ENCODE measurements around the gene PSAT1.
A peak's percentile ranks its signal among the peaks of the same experiment; 100 is the strongest.

Gene PSAT1

DNA sequence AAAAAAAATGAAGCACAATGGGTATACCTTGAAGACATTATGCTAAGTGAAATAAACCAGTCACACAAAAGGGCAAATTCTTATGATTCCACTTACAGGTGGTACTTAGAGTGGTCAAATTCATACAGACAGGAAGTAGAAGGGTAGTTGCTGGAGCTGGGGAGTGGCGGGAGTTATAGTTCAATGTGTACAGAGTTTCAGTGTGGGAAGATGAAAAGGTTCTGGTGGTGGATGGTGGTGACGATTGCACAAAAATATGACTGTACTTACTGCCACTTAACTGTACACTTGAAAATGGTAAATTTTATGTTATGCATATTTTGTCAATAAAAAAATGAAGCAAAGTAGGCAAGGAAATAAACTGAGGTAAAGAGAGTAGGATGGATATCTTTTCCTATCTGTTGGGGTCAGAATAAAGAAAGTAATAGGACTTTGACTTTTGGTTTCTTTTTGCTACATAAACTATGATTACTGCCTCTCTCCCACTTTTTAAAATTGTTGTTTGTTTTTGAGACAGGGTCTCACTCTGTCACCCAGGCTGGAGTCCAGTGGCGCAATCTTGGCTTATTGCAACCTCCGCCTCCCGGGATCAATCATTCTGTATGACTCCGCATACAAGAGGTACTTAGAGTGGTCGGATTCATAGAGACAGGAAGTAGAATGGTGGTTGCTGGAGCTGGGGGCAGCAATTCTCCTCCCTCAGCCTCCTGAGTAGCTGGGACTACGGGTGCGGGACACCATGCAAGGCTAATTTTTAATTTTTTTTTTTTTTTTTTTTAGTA is 4.0 kb upstream of the PSAT1 start:
- no peak for DNase-seq (ENCODE audit: low read depth in 2 of 2)

DNA sequence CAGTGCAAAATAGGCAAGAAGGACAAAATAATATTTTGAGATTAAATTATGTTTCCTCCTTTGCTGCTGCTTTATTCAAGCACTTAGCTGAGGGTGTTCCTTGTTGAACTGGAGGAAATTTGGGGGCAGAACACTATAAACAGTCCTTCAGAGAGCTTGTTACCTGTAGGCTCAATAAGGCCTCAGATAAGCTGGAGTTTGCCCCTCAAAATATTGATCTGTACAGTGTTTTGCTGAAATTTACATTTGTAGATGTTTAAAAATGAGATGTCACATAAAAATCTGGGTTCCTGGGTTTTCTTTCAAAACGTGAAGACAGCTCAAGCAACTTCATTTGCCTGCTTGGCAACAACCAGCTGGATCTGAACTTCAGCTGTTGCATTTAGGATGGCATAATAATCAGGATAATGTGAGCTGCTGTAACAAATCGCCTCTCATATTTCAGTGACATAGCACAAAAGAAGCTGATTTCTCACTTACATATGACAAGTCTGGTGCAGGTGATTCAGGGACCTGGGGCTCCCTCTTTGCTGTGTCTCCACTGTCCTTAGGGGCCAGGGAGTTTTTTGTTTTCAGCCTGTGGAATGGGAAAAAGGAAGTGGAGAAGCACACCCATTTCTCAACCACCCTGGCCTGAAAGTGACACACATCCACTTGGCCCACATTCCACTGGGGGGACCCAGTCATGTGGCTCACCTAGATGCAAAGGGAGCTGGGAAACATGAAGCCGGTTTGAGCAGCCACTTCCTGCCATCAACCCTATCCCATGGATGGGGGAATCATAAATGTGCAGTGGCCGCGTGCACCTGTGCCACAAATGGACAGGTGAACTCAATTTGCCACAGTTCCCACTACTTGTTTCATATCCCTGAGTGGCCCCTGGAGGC is 2.4 kb upstream of the PSAT1 start:
- DNase-seq (ENCODE audit: low read depth in 2 of 2): no peak

DNA sequence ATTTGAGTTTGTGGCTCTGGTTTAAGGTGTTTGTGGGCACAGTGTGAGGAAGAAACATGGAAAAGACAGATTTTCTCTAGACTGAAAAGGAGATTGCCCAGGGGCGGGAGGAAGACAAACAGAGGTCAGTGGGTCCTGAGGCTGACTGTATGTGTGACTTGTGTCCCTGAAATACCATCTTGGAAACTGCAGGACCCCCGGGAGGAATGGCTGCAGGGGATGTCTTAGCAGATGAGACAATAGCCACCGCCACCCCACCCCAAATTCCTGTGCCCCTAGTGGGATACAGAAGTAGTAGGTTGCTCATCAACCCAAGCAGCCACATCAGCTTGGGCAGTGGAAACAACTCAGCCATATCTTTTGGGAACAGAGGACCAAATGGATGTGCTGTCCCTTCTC is 1.7 kb upstream of the PSAT1 start:
- DNase-seq (ENCODE audit: low read depth in 2 of 2): no peak

DNA sequence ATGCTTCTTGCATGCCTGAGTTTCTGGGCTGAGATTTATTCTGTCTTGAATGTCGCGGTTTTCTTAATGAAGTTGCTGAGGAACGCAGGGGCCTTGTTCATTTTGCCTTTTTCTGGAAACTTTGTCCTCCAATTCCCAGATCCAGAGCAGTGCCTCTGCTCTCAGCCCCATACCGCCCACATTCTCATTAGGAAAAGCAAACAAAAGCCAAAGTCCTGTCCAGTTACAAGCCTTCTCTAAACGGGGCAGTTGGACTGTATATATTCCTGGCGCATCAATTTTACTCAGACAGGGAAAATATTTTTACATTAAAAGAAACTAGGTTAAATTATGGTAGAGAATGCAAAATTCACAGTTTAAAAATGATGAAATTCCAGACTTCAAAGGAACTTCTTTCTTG is 1.2 kb upstream of the PSAT1 start:
- no peak for DNase-seq (ENCODE audit: low read depth in 2 of 2)

DNA sequence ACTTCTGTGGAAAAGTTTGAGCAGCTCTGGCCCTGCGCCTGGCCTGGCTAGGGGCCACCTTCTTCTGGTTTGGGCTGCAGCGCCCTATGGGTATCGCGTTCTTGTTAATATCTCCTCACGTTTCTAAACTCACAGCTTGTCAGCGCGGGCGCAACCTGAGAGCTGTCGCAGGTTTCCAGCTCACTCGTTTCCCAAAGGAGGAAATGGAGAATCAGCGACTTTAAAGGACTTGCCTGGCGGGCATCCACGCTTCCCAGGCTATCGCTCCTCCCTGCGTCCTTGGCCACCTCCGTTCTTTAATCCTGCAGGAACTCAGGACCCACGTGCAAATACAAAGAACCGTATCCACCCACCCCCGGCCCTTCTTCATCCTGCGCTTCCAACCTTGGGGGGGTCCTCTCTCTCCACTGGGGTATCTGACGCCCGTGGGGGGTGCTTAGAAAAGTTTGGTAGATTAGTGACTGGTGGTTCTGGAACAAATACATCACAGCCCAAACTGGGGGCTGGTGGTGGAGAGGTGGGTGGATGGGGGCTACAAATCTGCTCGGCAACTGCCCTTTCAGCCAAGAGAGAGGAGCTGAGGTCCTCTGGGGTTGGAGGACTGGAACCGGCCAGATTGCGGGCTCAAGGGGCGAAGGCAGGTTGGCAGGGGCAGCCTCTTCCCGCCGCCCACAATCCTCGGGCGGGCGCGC is 578 bp upstream of the PSAT1 start:
- DNase-seq (ENCODE audit: low read depth in 2 of 2): peak in 1 of 2 donors; percentile 28

DNA sequence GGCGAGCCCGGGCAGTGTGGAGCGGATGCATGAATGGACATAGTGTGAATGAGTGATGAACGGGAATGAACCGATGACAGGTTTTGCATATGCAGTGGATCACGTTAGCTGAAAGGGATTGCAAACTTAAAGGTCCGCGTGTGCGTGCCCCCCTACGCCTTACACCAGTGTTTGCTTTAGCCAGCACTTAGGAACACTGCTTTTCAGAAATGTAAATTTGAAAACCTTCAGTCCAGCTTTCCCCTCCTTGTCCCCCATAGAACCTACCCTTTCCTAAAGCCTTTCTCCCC is 692 bp downstream of the PSAT1 start:
- DNase-seq (ENCODE audit: low read depth in 2 of 2): no peak

DNA sequence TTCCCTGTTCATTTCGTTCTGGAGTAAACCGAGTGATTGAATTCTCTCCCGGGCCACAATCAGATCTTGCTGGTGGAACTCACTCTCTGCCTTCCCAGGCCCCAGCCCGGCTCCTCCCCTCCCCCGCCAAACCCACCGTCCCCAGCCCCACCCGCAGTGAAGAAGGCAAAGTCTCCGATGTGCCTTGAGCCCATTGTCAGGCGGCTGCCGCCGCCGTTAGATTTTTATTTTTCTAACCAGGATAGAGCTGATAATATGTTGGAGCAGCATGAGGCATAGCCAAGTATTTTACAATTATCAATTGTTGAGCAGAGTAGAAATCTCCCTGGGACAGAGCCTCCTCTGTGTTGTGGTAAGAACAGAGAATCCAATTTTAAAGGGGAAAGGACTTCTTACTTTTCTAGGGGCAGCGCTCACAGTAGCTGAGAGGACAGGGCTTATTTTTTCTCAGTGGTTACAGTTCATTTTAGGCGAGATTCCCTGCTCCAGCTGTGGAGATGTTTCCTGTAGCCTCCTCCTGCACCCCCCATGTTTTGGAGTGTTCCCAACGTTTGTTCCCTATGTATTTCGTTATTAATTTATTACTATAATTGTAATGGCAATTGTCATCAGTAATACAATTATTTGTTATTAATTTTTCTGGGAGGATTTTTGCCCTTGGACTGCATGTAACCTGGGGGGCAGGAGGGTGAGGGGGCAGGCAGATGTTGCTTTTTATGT is 1.3 kb downstream of the PSAT1 start:
- no peak for DNase-seq (ENCODE audit: low read depth in 2 of 2)

DNA sequence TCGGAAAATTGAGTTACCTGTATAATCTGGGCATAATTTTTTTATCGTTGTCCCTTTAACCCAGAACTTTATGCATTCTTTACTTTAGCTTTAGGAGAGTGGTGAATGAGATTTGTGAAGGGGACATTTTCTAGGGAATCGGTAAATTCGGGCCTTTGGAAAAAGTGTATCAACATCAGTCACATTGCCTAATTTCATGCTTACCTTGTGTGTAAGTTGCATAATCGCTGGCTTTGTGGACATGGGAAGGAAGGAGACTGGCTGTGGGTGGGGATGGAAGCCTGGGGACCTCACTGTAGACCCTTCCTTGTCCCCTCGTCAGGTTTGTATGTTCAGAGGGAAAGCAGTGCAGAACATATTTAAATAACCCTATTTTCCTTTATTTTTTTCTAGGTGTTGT is 3.3 kb downstream of the PSAT1 start:
- no peak for DNase-seq (ENCODE audit: low read depth in 2 of 2)

DNA sequence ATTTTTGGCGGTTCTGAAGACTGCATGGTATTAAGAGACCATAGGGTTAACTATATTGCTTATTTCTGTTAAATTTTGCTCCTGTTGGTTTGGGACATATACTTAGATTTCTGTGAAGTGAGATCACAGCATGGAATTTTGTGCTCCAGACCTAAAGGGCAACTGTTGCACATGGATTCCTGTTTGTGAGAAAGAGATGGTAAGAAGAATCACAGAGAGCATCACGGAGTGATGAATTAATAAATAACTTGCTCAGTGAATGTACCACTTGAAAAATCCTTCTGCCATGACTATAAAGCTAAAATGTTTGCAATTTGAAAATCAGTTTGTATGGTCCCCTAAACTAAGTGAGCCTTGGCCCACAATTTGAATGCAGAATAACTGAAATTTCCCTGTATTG is 4.5 kb downstream of the PSAT1 start:
- no peak for DNase-seq (ENCODE audit: low read depth in 2 of 2)

DNA sequence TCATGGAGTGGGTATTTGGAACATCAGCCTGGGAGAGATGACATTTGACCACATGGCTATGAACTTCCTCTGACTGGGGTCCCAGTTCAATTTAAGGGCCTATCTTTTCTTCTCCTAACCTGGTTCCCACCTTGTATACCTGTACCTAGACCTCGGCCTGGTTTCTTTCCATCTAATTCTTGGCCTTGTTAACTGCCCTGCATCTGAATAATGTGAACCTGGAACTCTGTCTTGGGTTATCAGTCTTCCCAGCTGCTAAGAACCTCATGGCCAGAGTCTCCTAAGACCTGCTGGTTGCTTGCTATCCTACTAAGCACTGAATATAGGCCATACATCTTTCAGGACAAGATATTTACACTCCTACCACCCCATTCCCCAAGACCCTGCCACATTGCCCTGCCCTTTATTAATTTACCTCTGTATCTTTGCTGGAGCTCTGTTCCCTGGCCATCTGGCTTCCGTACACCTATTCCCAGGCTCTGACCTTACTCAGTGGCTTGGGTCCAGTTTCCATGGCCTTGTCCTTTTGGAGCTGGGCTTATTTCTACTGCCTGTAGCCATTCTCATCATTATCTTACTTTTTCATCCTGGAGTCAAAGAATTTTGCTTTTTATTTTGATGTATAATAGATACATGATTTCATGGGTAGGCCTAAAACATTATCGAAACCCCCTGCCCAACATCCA is 6.6 kb downstream of the PSAT1 start:
- DNase-seq (ENCODE audit: low read depth in 2 of 2): no peak

DNA sequence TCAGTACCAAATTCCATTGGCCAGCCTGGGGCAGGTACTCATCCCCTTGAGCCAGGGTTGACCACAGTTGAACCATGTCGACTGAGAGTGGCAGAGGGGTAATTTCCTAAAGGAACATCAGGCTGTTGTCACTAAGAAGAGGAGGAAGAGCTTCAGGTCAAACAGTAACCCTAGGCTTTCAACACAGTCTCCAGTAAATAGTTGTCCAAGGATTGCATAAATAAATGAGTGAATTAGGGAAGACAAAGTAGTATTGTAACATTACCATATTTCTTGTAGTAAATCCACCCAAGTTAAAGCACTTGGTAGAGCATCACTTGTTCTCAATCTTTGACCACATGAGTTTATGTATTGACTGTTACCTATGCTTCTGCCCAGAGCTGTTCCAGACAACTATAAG is 7.4 kb downstream of the PSAT1 start:
- no peak for DNase-seq (ENCODE audit: low read depth in 2 of 2)

DNA sequence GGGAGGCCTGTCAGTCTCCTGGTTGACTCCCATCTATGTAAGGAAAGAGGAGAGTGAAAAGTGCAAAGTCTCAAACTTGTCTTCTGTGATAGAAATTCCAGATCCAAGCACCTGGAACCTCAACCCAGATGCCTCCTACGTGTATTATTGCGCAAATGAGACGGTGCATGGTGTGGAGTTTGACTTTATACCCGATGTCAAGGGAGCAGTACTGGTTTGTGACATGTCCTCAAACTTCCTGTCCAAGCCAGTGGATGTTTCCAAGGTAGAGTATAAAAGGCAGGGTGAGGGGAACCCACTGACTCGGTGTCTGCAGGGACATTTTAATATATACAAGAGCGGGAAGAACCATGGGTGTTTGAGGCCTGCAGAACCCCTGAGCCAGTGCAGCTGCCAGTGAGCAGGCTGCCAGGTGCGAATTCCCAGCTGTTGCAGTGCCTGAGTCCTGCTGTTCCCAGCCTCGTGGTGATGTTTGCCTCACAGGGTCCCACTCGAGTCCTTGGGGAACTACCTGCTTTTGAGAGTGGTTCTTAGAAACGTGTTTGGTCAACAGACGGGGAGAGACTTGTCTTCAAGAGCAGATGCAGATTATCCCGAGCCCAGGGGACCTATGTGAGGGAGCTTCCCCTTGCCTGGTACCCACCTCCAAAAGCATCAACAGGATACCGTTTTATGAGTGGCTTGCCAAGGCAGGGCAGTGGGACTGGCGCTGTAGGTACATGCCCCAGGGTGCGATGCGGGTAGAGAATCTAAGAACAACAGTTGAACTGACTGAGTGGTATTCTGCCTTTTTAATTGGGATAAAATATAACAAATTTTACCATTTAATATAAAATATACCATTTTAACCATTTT is 9.5 kb downstream of the PSAT1 start:
- no peak for DNase-seq (ENCODE audit: low read depth in 2 of 2)

DNA sequence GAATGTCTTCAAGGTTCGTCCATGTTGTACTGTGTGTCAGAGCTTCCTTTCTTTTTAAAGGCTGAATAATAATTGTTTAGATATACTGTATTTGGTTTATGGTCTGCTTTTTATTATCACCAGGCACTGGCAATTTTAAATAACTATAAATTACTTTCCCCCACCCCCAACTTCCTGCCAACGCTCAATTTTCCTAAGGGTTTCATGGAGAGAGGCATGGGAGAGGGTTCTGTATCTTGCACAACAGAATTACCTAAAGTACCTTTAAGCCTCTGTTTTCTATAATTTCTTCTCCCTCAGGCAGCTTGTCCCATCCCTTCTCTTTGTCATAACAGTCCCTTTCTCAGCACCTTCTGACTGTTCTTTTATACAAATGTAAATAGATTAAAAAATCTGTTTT is 10.4 kb downstream of the PSAT1 start:
- no peak for DNase-seq (ENCODE audit: low read depth in 2 of 2)

DNA sequence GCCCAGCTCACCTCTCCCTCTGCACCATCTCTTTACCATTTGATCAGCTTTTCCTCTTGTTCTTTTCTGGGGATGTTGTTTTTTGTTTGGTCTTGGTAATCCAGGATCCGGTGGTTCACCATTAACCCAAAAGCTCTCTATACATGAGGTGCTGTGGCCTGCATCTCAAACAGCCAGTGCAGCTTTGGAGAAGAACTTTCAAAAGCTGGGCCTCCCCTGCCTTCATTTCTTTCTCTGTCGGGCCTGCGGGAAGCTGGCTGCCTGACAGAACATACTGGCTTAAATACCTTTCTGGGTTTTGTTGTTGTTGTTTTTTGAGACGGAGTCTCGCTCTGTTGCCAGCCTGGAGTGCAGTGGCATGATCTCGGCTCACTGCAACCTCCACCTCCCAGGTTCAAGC is 12.1 kb downstream of the PSAT1 start:
- DNase-seq (ENCODE audit: low read depth in 2 of 2): no peak

DNA sequence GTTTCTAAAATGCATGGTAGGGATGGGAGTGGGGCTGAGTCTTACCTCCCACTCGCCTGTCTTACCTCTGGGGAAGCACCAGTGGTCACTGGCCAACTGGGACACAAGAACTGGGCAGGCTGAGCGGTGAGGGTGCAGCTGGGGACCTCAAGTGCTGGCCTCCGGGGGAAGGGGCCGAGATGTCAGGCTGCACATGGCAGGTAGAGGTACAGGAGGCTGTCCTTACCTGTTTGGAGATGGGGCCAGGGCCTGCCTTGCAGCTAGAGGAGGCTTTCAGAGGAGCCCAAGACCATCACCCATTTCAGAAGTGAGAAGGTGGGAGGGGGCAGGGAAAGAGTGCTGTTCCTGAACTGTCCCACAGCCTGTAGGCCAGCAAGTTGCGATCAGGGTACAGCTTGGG is 14.2 kb downstream of the PSAT1 start:
- DNase-seq (ENCODE audit: low read depth in 2 of 2): no peak

DNA sequence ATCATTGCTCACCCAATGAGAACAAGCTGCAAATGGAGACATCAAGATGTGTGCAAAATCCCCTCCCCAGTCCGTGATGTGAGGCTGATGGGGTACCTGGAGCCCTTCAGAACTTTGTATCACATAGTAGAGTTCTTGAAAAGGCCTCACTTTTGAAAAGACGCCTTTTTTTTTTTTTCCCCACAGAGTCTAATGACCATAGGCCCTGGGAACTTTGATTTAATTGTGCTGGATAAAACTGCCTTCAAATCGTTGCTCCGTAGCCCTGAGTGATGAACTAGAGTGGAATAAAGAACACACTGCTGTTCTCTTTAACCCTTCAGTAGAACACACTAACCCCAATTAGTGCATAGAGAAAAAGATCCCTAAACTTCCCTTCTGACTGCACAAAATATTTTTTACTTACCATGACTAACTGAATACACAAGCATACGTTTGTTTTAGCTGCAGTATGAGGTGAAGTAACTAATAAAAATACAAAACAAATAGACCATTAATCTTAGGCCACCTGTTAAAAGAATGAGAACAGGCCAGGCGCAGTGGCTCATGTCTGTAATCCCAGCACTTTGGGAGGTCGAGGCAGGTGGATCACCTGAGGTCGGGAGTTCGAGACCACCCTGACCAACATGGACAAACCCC is 15.1 kb downstream of the PSAT1 start:
- no peak for DNase-seq (ENCODE audit: low read depth in 2 of 2)

DNA sequence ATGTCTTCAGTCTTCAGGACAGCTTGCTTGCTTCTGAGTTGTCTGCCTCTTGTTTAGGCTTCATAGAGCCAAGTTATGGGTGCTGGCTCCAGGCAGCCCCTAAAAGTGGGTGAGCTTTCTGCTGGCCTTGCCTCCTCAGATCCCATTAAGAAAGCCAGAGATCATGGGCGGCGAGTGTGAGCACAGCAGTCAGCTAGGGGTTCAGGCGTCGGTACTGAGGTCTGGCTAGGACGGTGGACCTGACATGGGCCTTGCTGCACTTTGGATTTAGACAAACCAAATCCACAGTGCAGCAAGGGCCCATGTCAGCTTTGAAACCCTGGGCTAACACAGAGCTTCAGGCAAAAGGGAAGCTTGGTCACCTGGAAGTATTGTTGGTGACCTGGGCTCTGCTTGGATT is 17.6 kb downstream of the PSAT1 start:
- DNase-seq (ENCODE audit: low read depth in 2 of 2): no peak

DNA sequence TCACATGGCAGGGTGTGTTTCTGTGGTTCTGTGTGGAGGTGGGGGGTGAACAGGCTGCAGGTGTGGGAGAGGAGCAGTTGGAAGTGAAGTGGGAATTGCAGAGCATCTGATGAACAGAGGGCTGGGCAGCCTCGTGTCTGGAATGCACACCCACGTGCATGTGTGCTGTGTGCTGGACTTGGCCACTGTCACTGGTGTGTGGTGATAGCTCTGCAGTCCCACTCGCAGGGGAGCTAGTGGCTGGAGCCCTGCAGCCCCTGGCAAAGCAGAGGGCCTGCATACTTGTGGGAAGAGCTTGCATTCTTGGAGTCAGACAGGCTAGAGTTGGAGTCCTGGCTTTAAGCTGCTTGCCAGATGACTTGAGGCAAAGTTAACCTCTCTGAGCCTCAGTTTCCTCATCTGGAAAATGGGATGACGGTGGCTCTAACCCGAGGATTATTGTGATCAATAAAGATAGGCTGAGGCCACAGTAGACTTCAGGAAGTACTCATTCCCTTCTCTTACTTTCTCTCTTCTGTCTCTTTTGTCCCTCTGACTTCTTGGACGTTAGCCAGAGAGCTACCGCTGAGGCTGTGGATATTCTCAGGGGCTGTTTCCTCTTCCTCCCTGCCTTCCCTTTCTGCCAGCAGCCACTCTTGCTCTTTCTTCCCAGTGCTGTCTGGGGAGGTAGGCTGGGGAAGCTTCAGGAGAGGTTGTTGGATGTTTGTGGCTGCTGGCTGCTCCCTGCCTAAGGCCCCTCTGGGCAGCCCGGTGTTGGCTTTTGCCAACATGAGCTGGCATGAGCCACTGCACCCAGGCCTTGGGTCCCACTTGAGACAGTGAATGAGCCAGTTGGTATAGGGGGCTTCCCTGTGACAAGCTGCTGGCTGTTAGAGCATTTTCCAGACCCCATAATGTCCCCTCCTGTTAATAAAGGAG is 18.3 kb downstream of the PSAT1 start:
- no peak for DNase-seq (ENCODE audit: low read depth in 2 of 2)

Data from stimulated activated CD8-positive, alpha-beta memory T cell treated with anti-CD3 and anti-CD28 coated beads, Interleukin-7, amount 100 ng/mL, for 4 hours (primary cell).